GM12864 (cell line): ENCODE measurements around the gene ANKRD22.

Experiments
- DNase-seq: peaks from one replicate; pipeline ENCODE4 v3.0.0-alpha.2; 2011; ENCODE audit warnings: low read depth
- H3K4me3 ChIP-seq: 2 replicates; pipeline ENCODE4 v1.5.1; 2011; ENCODE audit warnings: mild to moderate bottlenecking, low read depth, low read length, control low read depth
- CTCF ChIP-seq: IDR thresholded peaks from 2 replicates; pipeline ENCODE4 v1.5.1; 2011; ENCODE audit warnings: low read depth, mild to moderate bottlenecking, moderate library complexity, low read length, control low read depth, inconsistent platforms; ENCODE audit errors: missing control alignments

Gene ANKRD22

GRCh38 chr10:88830643-88831268, 20.9 kb downstream of the ANKRD22 start:
- DNase-seq: no peak
- no peak overlapping the region for H3K4me3 ChIP-seq
- TF ChIP-seq CTCF: no peak

GRCh38 chr10:88828310-88828709, 23.3 kb downstream of the ANKRD22 start:
- DNase-seq: no peak
- TF ChIP-seq CTCF: no peak
- H3K4me3 ChIP-seq: no peak overlapping the region

- H3K4me3 ChIP-seq: no peak overlapping the region
- no peak for DNase-seq
- no peak for TF ChIP-seq CTCF
Measured at GRCh38 chr10:88827671-88828070, 24.0 kb downstream of the ANKRD22 start.

GRCh38 chr10:88826388-88826787, 25.3 kb downstream of the ANKRD22 start:
- TF ChIP-seq CTCF: no peak
- no peak overlapping the region for H3K4me3 ChIP-seq
- no peak for DNase-seq

- H3K4me3 ChIP-seq: no peak overlapping the region
- no peak for TF ChIP-seq CTCF
- no peak for DNase-seq
Measured at GRCh38 chr10:88820748-88821401, 30.8 kb downstream of the ANKRD22 start.

- no peak for DNase-seq
- no peak overlapping the region for H3K4me3 ChIP-seq
Measured at GRCh38 chr10:88819290-88819689, 32.4 kb downstream of the ANKRD22 start.

More at GRCh38 chr10:88819290-88819689, 32.4 kb downstream of the ANKRD22 start:
- TF ChIP-seq CTCF: no peak
